Measurements from ENCODE around the gene NRG3. TPM values are rescaled to one million over a fixed set of nuclear protein-coding genes. Genes with fewer than 3 reads are reported as not detected.

Gene NRG3
- total RNA-seq, 1 experiment from 2014 or later = 0.08 TPM

DNA sequence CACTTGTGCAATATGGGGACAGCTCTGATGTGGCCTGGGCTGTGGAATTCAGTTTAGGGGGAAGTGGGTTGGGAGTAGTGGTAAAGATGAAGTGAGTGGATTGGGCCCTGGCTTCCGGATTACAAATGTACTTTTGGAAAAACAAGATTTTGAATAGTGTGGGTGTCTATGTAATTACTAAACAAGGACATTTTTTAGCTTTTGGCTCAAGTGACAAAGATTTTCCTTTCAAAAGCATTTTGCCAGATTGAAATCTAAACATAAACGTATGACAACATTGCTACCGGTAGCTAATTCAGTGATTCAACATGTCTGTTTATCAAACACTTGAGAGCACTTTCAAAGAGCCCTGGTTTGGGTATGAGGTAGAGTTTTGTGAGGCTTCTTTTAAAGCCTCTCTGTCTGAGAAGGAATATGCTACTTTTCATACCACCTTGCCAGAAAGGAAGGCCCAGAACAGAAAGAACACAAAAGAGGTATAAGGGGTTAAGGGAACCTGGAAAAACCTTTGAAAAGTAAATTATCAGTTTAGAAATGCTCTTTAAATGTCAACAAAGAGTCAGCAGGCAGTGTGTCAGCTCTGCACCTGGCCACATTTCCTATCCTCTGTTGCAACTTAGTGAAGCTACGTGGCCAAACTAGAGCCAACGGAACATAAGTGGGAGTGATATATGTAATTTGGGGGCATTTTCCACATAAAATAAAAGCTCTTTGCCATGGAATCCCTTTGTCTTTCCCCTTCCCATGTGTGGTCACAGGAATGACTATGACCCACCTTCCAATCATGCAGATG, 516.1 kb downstream of the NRG3 start:
- TF ChIP-seq, protein P1, sequence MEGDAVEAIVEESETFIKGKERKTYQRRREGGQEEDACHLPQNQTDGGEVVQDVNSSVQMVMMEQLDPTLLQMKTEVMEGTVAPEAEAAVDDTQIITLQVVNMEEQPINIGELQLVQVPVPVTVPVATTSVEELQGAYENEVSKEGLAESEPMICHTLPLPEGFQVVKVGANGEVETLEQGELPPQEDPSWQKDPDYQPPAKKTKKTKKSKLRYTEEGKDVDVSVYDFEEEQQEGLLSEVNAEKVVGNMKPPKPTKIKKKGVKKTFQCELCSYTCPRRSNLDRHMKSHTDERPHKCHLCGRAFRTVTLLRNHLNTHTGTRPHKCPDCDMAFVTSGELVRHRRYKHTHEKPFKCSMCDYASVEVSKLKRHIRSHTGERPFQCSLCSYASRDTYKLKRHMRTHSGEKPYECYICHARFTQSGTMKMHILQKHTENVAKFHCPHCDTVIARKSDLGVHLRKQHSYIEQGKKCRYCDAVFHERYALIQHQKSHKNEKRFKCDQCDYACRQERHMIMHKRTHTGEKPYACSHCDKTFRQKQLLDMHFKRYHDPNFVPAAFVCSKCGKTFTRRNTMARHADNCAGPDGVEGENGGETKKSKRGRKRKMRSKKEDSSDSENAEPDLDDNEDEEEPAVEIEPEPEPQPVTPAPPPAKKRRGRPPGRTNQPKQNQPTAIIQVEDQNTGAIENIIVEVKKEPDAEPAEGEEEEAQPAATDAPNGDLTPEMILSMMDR (IDR thresholded peaks at IDR 0.05) = no peak
- no peak for TF ChIP-seq TCF7L2 (IDR thresholded peaks at IDR 0.05; ENCODE audit: low read depth, low read length)
- Histone ChIP-seq H3K4me1 (ENCODE audit: control insufficient read depth, insufficient read depth, low read length) (no peaks in the 10 kb centered on the region), H3K4me3 (ENCODE audit: low read depth in 2 of 2, low read length in 2 of 2) (no peak overlapping the region), H3K27me3 (ENCODE audit: control insufficient read depth, insufficient read depth, low read length) (no peaks in the 10 kb centered on the region), H3K27ac (ENCODE audit: low read length) (no peak overlapping the region), H3K36me3 (ENCODE audit: control insufficient read depth, insufficient read depth, low read length) (no peaks in the 10 kb centered on the region), H3K9me3 (ENCODE audit: control insufficient read depth, insufficient read depth, low read depth, low read length) (peaks cover 4% of the 10 kb centered on the region; the same call in 1 of the 2 replicates)
- ChIA-PET CTCF (no interaction called here), POLR2A (no interaction called here)
- DNase-seq (ENCODE audit: low read depth, low spot score) (no peak), ATAC-seq (no peak)
- BruUV-seq (replicated peaks) = no TSS peak
- intact Hi-C loops (cut with micrococcal nuclease; ENCODE audit: unreplicated experiment) (no loop called here), in situ Hi-C loops (cut with HindIII; ENCODE audit: low pct_unique_long_range_greater_than_20kb, low sequenced_read_pairs) (no loop called here)

GRCh38 chr10:82391971-82392370, 517.0 kb downstream of the NRG3 start:
- no peaks in the 10 kb centered on the region for H3K27me3 ChIP-seq (ENCODE audit: control insufficient read depth, insufficient read depth, low read length)
- intact Hi-C loops (cut with micrococcal nuclease; ENCODE audit: unreplicated experiment) = no loop called here
- H3K27ac ChIP-seq (ENCODE audit: low read length) = no peak overlapping the region
- in situ Hi-C loops (cut with HindIII; ENCODE audit: low pct_unique_long_range_greater_than_20kb, low sequenced_read_pairs) = no loop called here
- BruUV-seq (replicated peaks) = no TSS peak
- peaks cover 4% of the 10 kb centered on the region; the same call in 1 of the 2 replicates for H3K9me3 ChIP-seq (ENCODE audit: control insufficient read depth, insufficient read depth, low read depth, low read length)
- POLR2A ChIA-PET = no interaction called here
- no peak for TF ChIP-seq SIN3A (IDR thresholded peaks at IDR 0.05; ENCODE audit: borderline replicate concordance, insufficient read depth, low read depth, low read length)
- TF ChIP-seq TCF7L2 (IDR thresholded peaks at IDR 0.05; ENCODE audit: low read depth, low read length) = no peak
- no peak for TF ChIP-seq POLR2AphosphoS5 (IDR thresholded peaks at IDR 0.05; ENCODE audit: low read depth, low read length)
- TF ChIP-seq, protein P1 (IDR thresholded peaks at IDR 0.05) = no peak
- no peak for TF ChIP-seq REST (IDR thresholded peaks at IDR 0.05; ENCODE audit: insufficient read depth in 1 of 2, low read depth in 2 of 2, low read length in 1 of 2)
- H3K4me3 ChIP-seq (ENCODE audit: low read depth in 2 of 2, low read length in 2 of 2) = no peak overlapping the region
- CTCF ChIA-PET = no interaction called here
- no peaks in the 10 kb centered on the region for H3K36me3 ChIP-seq (ENCODE audit: control insufficient read depth, insufficient read depth, low read length)
- no peaks in the 10 kb centered on the region for H3K4me1 ChIP-seq (ENCODE audit: control insufficient read depth, insufficient read depth, low read length)
- DNase-seq (ENCODE audit: low read depth, low spot score) (no peak), ATAC-seq (no peak)

All from Panc1 (cell line).